ENCODE measurements around the gene NFIB.

DNA sequence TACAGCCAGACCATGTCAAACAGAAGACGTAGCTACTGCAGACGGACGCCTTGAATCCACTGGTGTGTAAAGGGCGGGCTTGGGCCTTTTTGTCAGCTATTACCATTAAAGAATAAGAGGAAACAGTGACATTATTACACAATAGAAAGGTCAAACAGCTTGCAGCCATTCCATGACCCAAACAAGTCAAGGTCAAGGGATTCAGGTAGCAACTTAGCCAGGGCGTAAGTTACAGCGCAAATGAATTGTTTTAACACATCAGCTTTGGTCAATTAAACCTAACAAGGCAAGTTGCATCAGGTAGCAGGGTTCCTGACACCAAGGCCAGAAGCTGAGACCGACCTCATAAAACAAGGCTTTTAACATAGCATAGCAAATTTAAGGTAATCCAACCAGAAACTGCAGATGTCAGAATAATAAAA is 15.3 kb downstream of the NFIB start:
- TF ChIP-seq POLR2A (IDR thresholded peaks at IDR 0.05), result no peak
- TF ChIP-seq, protein P1, sequence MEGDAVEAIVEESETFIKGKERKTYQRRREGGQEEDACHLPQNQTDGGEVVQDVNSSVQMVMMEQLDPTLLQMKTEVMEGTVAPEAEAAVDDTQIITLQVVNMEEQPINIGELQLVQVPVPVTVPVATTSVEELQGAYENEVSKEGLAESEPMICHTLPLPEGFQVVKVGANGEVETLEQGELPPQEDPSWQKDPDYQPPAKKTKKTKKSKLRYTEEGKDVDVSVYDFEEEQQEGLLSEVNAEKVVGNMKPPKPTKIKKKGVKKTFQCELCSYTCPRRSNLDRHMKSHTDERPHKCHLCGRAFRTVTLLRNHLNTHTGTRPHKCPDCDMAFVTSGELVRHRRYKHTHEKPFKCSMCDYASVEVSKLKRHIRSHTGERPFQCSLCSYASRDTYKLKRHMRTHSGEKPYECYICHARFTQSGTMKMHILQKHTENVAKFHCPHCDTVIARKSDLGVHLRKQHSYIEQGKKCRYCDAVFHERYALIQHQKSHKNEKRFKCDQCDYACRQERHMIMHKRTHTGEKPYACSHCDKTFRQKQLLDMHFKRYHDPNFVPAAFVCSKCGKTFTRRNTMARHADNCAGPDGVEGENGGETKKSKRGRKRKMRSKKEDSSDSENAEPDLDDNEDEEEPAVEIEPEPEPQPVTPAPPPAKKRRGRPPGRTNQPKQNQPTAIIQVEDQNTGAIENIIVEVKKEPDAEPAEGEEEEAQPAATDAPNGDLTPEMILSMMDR (IDR thresholded peaks at IDR 0.05), result no peak

Measured in gastroesophageal sphincter (tissue), 3 donors.